ENCODE data around the gene CARD9. TPM values are rescaled to one million over a fixed set of nuclear protein-coding genes. Genes with fewer than 3 reads are reported as not detected.
"Not testable (repeated sequence)": the region's sequence is repeated elsewhere in the genome, so short reads cannot be mapped to it uniquely, and the experiment has no call there.

The CARD9 gene
- total RNA-seq, 4 donors from 2014 or later = 0.27 to 1.5 (median 0.74) TPM

DNA sequence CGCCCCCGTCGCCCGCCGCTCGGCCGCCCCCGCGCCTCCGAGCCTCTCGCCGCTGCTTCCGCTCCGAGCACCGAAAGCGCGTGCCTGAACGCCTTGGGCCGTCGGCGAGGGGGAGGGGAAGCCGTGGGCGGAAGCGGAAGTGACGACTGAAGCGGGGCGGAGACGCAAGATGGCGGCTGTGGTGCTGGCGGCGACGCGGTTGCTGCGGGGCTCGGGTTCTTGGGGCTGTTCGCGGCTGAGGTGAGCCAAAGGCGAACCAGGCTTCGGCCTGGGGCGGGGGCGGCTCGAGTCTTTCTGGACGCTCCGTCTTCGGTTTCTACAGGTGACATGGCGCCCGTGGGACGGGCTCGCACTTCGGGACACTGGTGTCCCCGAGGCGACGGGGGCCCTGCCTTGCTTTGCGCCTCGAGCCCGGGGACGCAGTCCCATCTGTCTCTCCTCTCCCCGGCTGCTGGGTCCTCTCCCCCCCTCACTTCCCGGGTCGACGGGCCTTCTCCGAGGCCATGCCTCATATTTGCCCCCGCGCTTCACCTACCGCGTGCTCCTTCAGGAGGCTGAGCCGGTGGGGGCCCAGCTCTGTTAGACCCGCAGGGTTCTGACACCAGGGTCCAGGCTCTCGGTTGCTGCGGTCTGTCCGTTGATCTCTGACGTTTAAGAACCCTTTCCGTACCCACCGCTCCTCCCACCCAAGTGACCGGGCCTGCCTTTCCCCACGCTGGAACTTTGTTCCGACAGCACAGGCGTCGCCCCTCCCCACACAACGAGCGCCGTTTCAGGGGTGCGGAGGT lies 37.2 kb upstream of the CARD9 start, which contains the start of the genes ENTR1 and PMPCA:
Gene ENTR1 (minus strand): TSS at position 115 of the 788 bp plus-strand sequence. CDS start 217 bp downstream, outside the sequence.
Gene PMPCA (plus strand): TSS at position 159 of the 788 bp plus-strand sequence. CDS start 11 bp downstream, at position 170.
- H3K27ac ChIP-seq = peak within 1 kb of the TSS; percentile 49 to 77 (median 77)
- peak within 1 kb of the TSS; percentile 64 to 92 (median 85) for H3K4me3 ChIP-seq (replicated peaks in 1 of 3)
- TF ChIP-seq POLR2A (IDR thresholded peaks at IDR 0.05) = peak; percentile 11 to 83
- TF ChIP-seq, protein P1, sequence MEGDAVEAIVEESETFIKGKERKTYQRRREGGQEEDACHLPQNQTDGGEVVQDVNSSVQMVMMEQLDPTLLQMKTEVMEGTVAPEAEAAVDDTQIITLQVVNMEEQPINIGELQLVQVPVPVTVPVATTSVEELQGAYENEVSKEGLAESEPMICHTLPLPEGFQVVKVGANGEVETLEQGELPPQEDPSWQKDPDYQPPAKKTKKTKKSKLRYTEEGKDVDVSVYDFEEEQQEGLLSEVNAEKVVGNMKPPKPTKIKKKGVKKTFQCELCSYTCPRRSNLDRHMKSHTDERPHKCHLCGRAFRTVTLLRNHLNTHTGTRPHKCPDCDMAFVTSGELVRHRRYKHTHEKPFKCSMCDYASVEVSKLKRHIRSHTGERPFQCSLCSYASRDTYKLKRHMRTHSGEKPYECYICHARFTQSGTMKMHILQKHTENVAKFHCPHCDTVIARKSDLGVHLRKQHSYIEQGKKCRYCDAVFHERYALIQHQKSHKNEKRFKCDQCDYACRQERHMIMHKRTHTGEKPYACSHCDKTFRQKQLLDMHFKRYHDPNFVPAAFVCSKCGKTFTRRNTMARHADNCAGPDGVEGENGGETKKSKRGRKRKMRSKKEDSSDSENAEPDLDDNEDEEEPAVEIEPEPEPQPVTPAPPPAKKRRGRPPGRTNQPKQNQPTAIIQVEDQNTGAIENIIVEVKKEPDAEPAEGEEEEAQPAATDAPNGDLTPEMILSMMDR (IDR thresholded peaks at IDR 0.05) = no peak
- intact Hi-C loops (cut with DNase I) = no loop called here
- peaks cover 17 to 21% of the 10 kb centered on the region in 2 donors for H3K4me1 ChIP-seq
- H3K9me3 ChIP-seq = no peaks in the 10 kb centered on the region
- H3K27me3 ChIP-seq = no peaks in the 10 kb centered on the region
- 0% methylated on average over 16 to 43 of the region's 83 CpGs for WGBS, 2 donors
- DNase-seq = peak; percentile 89 to 92
- H3K36me3 ChIP-seq = peaks cover 29% of the 10 kb centered on the region in 2 donors

DNA sequence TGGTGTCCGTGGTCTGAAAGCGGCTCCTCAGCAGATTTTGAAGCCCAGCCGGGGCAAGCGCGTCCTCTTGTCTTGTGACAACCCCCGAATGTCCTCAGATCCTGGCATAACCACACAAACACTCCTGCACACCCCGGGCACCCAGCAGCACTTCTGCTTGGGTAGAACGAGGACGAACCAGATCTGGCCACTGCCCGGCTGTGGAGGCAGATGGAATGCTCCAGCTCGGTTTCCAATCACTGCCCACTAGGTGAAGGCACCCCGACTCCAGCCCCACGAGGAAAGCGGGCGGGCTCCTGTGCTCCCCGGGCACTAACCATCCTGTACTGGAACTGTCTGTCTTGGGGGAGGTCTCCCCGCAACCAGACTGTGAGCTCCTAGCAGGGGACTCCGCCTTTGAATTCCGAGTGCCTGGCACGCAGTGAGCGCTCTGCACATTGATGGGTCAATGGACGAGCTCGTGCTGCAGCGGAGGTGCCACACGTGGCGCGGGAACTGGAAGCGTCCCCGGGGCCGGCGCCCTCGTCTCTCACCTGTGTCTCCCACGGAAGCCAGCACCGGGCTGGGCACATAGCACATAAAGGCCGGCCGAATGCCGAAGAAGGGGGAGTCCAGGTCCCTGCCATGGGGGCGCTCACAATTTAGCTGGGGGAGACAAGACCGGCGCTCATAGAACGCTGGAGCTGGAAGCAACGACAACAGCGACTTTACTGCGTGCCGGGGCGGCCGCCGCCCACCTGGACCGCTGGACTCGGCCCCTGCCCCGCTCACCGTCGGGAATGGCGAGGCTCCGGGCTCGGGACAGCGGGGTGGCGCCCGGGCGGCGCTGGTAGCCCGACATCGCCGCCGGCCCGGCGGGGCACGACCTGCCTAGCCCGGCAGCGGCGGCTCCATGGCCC lies 36.3 kb upstream of the CARD9 start:
- intact Hi-C loops (cut with DNase I) = no loop called here
- Histone ChIP-seq H3K36me3 (peaks cover 21 to 29% of the 10 kb centered on the region in 2 donors), H3K27me3 (no peaks in the 10 kb centered on the region), H3K27ac (peak overlapping the region in 2 of 3 donors; percentile 38 to 52), H3K4me3 (replicated peaks in 1 of 3) (peak overlapping the region in 2 of 3 donors; percentile 3 to 92), H3K9me3 (no peaks in the 10 kb centered on the region), H3K4me1 (peaks cover 17 to 21% of the 10 kb centered on the region in 2 donors)
- peak; percentile 52 to 58 for DNase-seq
- WGBS, 2 donors = 14 to 39% methylated on average over 10 to 12 of the region's 71 CpGs
- TF ChIP-seq POLR2A (IDR thresholded peaks at IDR 0.05) = no peak
- TF ChIP-seq, protein P1 (IDR thresholded peaks at IDR 0.05) = no peak

DNA sequence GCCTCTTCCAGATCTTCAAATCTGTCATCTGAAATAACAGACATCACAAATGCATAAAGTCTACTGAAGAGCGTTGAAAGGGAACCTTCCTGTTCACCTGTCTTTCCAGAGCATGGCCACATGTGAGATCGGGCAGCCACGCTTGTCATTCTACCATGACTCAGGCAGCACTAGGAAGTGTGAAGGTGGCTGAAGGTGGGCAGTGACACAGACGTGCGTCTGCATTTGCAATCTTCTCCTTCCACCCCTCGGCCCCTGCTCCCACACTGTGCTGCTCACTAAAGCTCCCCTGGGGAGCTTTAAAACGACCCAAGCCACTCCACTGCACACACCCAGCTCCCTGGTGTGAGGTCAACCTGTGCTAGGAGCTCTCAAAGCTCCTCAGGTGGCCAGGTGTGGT lies 34.4 kb upstream of the CARD9 start:
- H3K9me3 ChIP-seq = no peaks in the 10 kb centered on the region
- H3K27me3 ChIP-seq = no peaks in the 10 kb centered on the region
- no peak for DNase-seq
- WGBS, 2 donors = 90 to 95% methylated on average over 6 to 7 of the region's 7 CpGs
- H3K4me3 ChIP-seq (replicated peaks in 1 of 3) = no peak overlapping the region
- H3K27ac ChIP-seq = no peak overlapping the region
- TF ChIP-seq POLR2A (IDR thresholded peaks at IDR 0.05) = no peak
- TF ChIP-seq, protein P1 (IDR thresholded peaks at IDR 0.05) = no peak
- intact Hi-C loops (cut with DNase I) = no loop called here
- peaks cover 17 to 21% of the 10 kb centered on the region in 2 donors for H3K4me1 ChIP-seq
- peaks cover 11 to 23% of the 10 kb centered on the region in 2 donors for H3K36me3 ChIP-seq

DNA sequence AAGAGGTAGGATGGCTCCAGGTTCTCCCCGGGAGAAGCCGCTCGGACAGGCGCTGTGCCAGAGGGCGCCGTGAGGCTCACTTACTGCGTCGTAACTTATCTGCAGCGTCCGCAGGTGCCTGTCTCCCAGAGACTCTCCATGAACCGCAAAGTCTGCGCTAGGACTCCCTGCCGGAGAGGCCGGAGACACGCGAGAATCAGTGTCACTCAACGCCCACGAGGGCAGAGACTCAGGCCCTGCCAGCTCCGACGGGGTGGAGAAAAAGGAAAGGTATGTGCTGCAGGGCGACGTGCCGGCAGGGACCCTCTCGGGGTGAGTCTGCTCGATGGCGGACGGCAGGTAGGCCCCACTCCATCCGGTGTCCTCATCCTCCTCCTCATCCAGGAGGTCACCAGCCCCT lies 33.6 kb upstream of the CARD9 start:
- H3K9me3 ChIP-seq; intact Hi-C loops (cut with DNase I); H3K4me3 ChIP-seq (replicated peaks in 1 of 3); H3K27me3 ChIP-seq; H3K27ac ChIP-seq; DNase-seq: not testable (repeated sequence)
- WGBS, 2 donors = 93 to 96% methylated on average over 18 to 28 of the region's 28 CpGs
- H3K4me1 ChIP-seq = peaks cover 17 to 19% of the 10 kb centered on the region in 2 donors
- peaks cover 8 to 21% of the 10 kb centered on the region in 2 donors for H3K36me3 ChIP-seq

DNA sequence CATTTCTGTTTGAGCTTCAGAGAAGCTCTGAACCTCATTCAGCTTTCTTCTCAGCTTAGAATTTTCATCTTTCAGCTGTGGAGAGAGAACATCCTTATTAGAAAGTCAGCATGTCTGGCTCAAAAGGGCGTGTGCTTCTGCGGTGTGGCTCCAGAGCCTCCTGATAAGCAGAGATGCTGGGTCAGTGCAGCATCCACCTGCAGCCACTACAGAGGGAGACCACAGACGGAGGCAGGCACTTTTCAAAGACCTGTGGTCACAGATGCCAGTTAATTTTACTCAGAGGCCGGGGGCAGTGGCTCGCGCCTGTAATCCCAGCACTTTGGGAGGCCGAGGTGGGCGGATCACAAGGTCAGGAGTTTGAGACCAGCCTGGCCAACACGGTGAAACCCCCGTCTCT lies 32.4 kb upstream of the CARD9 start:
- Histone ChIP-seq H3K4me1 (peaks cover 7 to 11% of the 10 kb centered on the region in 2 donors), H3K36me3 (peaks cover 8 to 21% of the 10 kb centered on the region in 2 donors)
- DNase-seq; H3K27ac ChIP-seq; intact Hi-C loops (cut with DNase I); H3K4me3 ChIP-seq (replicated peaks in 1 of 3); H3K27me3 ChIP-seq; H3K9me3 ChIP-seq: not testable (repeated sequence)
- WGBS, 2 donors = 91 to 93% methylated on average over 9 to 10 of the region's 10 CpGs

All from thyroid gland (tissue), 4 donors.